Measurements from ENCODE around the gene GNMT. TPM values are rescaled to one million over a fixed set of nuclear protein-coding genes. Genes with fewer than 3 reads are reported as not detected.
A peak's percentile ranks its signal among the peaks of the same experiment; 100 is the strongest.

GNMT gene
- total RNA-seq, 4 donors from 2014 or later = 0.76 TPM; not detected in 3

DNA sequence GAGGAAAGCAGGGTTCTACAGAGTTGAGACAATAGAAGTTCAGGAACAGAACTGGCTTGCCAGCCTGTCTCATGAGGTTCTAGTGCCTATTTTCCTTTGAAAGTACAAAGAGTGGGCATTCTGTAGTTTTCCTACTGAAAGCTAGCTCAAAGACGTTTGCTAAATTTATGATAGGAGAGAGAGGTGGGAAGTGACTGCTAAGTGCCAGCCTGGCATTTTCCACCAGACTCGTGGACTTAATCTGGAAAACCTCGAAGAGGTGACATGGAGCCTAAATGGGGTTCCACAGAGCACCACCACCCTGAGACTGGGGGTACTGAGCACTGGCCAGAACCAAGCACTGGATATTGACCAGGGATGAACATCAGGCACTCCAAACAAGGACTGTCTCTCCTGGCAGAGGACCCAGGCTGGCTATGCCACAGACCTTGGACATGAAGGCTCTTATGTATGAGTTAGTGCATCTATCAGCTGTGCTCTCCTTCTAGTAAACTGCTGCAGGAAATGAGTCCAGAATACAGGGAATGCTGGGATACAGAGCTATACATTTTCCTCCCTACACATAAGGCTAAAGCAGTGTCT, 11.3 kb downstream of the GNMT start:
- intact Hi-C loops (cut with DNase I) = no loop called here

DNA sequence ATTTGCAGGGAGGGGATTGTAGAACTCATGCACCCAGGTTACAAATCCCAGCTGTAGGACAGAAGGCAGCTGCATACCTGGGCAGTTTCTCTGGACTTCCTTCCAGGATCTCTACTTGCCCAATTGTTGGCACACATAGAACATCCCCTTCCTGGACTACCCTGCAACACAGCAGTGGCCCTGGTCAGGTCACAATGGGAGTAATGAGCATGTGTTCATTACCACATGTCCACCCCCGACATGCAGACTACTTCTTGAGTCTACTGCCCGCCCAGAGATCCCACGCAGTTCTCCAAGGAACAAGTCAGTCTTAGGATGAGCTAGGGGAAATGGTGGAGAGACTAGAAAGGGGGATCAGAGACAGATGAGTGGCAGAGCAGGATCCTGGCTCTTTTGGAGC, 13.4 kb downstream of the GNMT start:
- Histone ChIP-seq H3K4me3 (no peak overlapping the region), H3K4me1 (peaks cover 13 to 39% (median 20%) of the 10 kb centered on the region in 3 donors), H3K36me3 (peaks cover 0 to 11% (median 9%) of the 10 kb centered on the region in 3 donors), H3K9me3 (no peaks in the 10 kb centered on the region), H3K27ac (no peak overlapping the region), H3K27me3 (no peaks in the 10 kb centered on the region)
- DNase-seq = no peak
- 83 to 89% methylated on average over 1 to 3 of the region's 3 CpGs for WGBS, 2 donors
- no peak for TF ChIP-seq POLR2A (IDR thresholded peaks at IDR 0.05)
- TF ChIP-seq, protein P1, sequence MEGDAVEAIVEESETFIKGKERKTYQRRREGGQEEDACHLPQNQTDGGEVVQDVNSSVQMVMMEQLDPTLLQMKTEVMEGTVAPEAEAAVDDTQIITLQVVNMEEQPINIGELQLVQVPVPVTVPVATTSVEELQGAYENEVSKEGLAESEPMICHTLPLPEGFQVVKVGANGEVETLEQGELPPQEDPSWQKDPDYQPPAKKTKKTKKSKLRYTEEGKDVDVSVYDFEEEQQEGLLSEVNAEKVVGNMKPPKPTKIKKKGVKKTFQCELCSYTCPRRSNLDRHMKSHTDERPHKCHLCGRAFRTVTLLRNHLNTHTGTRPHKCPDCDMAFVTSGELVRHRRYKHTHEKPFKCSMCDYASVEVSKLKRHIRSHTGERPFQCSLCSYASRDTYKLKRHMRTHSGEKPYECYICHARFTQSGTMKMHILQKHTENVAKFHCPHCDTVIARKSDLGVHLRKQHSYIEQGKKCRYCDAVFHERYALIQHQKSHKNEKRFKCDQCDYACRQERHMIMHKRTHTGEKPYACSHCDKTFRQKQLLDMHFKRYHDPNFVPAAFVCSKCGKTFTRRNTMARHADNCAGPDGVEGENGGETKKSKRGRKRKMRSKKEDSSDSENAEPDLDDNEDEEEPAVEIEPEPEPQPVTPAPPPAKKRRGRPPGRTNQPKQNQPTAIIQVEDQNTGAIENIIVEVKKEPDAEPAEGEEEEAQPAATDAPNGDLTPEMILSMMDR (IDR thresholded peaks at IDR 0.05) = no peak
- intact Hi-C loops (cut with DNase I) = no loop called here

More for the DNA sequence above, 11.3 kb downstream of the GNMT start:
- no peak for DNase-seq
- Histone ChIP-seq H3K27ac (no peak overlapping the region), H3K36me3 (peaks cover 0 to 32% (median 17%) of the 10 kb centered on the region in 3 donors), H3K4me1 (peaks cover 4 to 22% (median 8%) of the 10 kb centered on the region in 3 donors), H3K4me3 (no peak overlapping the region), H3K9me3 (no peaks in the 10 kb centered on the region), H3K27me3 (no peaks in the 10 kb centered on the region)
- 65 to 84% methylated on average over 3 of the region's 3 CpGs for WGBS, 2 donors
- TF ChIP-seq POLR2A (IDR thresholded peaks at IDR 0.05) = no peak
- TF ChIP-seq, protein P1 (IDR thresholded peaks at IDR 0.05) = no peak

DNA sequence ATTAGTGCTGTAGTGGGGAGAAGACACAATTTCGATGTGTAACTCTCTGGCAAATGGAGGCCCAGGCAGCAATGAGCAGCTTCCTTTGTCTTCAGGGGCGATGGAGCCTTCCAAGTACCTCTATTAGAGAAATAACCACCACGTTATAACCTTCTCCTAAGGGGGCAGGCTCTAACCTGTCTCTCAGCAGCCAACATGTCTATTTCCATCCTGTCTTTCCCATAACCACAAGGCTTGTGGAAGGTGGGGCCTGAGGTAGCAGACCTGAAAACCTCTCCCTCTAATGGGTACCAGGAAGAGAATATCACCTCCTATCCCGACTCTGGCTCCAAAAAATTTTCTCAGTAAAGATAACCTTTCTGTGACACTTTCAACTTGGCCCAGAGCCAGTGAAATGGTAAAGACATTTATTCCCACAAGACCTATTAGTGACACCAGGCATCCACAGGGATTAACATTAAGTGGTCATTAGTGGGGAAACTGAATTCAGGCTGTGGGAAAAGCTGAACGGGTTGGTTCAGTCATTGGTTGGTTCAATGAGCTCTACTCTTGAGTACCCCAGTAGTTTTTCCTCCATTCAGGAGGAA, 14.5 kb downstream of the GNMT start:
- Histone ChIP-seq H3K9me3 (no peaks in the 10 kb centered on the region), H3K4me1 (peaks cover 20 to 47% (median 24%) of the 10 kb centered on the region in 3 donors), H3K4me3 (no peak overlapping the region), H3K27ac (no peak overlapping the region), H3K27me3 (no peaks in the 10 kb centered on the region), H3K36me3 (peaks cover 0 to 4% (median 4%) of the 10 kb centered on the region in 3 donors)
- 46% methylated on average over 5 of the region's 5 CpGs for WGBS, 2 donors
- intact Hi-C loops (cut with DNase I) = no loop called here
- DNase-seq = no peak
- TF ChIP-seq, protein P1 (IDR thresholded peaks at IDR 0.05) = no peak
- no peak for TF ChIP-seq POLR2A (IDR thresholded peaks at IDR 0.05)

DNA sequence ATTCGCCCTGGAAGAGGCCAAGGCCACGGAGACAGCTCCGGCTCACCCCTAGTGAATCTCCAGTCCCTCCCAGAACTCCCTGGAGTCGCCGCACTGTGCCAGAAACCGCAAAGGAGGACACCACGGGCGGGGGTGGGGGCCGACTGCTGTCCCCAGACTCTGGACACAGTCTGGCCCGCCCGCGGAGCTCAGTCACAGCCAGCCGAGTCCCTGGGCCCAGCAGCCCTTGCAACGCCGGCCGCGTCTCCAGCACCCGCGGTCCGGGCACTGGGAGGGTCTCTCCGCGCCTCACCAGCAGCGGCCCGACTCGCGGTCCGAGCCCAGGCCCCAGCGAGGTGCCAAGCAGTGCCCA, 17.9 kb downstream of the GNMT start:
- intact Hi-C loops (cut with DNase I) = no loop called here
- H3K27ac ChIP-seq = peak overlapping the region; percentile 91 to 95 (median 94)
- no peaks in the 10 kb centered on the region for H3K27me3 ChIP-seq
- DNase-seq = no peak
- 5% methylated on average over 4 of the region's 28 CpGs; no CpG with 5 or more reads in 1 of the 2 donors for WGBS, 2 donors
- TF ChIP-seq, protein P1 (IDR thresholded peaks at IDR 0.05) = no peak
- no peak for TF ChIP-seq POLR2A (IDR thresholded peaks at IDR 0.05)
- H3K9me3 ChIP-seq = no peaks in the 10 kb centered on the region
- peaks cover 24 to 55% (median 26%) of the 10 kb centered on the region in 3 donors for H3K4me1 ChIP-seq
- H3K36me3 ChIP-seq = peaks cover 0 to 4% (median 4%) of the 10 kb centered on the region in 3 donors
- H3K4me3 ChIP-seq = peak overlapping the region; percentile 70 to 96 (median 90)

DNA sequence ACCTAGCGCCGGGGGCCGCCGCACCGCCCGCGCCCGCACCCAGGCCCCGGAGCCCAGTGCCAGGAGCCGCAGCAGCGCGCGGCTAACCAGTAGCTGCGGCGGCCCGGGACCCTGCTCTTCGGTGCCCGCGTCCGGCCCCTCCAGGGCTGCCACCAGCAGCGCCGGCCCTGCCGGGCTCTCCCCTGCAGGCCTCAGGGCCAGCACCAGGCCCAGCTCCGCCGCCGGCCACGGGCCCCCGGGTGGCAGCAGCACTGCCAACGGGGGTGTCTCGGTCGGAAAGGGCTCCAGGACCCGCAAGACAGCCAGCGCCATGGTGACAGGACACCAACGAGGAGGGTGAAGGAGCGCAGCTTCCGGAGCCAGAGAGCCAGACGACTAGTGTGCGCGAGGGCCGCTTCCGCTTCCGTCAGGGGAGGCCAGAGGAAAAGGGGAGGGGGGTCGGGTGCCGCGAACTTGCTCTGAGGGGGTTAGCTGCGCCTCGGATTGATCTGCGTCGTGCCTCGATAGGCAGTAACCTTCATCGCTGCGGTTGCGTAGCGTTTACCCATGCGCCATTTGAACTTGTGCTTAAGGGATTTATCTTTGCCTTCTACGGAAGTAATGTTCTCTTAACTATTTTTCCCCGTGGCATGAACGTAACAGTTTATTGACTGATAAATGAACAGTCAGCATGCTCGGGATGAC, 18.4 kb downstream of the GNMT start, which contains the start of gene PEX6:
Gene PEX6, minus strand, starts transcription at position 343 of the 684 bp plus-strand sequence. Its CDS starts 31 bp downstream, at position 312.
- no peaks in the 10 kb centered on the region for H3K27me3 ChIP-seq
- WGBS, 2 donors = 0% methylated on average over 9 to 10 of the region's 59 CpGs
- peak in 2 of 4 donors; percentile 36 to 63 for TF ChIP-seq POLR2A (IDR thresholded peaks at IDR 0.05)
- TF ChIP-seq, protein P1 (IDR thresholded peaks at IDR 0.05) = peak in 1 of 6 experiments; percentile 3

More for the DNA sequence above, 18.4 kb downstream of the GNMT start, which contains the start of gene PEX6:
- no peaks in the 10 kb centered on the region for H3K9me3 ChIP-seq
- peaks cover 0 to 2% (median 1%) of the 10 kb centered on the region in 3 donors for H3K36me3 ChIP-seq
- intact Hi-C loops (cut with DNase I) = no loop called here
- peak; percentile 67 for DNase-seq
- peak within 1 kb of the TSS; percentile 91 to 95 (median 94) for H3K27ac ChIP-seq
- peaks cover 28 to 60% (median 29%) of the 10 kb centered on the region in 3 donors for H3K4me1 ChIP-seq
- peak within 1 kb of the TSS; percentile 70 to 96 (median 90) for H3K4me3 ChIP-seq

All from esophagus squamous epithelium (tissue), 5 donors.